Glomerular endothelial cell (primary cell): ENCODE data around the gene RWDD3. TPM values are rescaled to one million over a fixed set of nuclear protein-coding genes. Genes with fewer than 3 reads are reported as not detected.

Source experiments
- DNase-seq: peaks from one replicate; pipeline ENCODE4 v3.0.0-alpha.2; 2011; ENCODE audit warnings: low read depth, low spot score; ENCODE audit errors: extremely low read depth
- total RNA-seq: library from RNA; depleted of rRNA; stranded (reverse); fragments of >200 nt; gene quantifications from 2 replicates; pipeline ENCODE4 v1.2.3, GENCODE V29; 2015

RWDD3 gene
- total RNA-seq, 1 donor from 2014 or later: 16.6 TPM

DNA sequence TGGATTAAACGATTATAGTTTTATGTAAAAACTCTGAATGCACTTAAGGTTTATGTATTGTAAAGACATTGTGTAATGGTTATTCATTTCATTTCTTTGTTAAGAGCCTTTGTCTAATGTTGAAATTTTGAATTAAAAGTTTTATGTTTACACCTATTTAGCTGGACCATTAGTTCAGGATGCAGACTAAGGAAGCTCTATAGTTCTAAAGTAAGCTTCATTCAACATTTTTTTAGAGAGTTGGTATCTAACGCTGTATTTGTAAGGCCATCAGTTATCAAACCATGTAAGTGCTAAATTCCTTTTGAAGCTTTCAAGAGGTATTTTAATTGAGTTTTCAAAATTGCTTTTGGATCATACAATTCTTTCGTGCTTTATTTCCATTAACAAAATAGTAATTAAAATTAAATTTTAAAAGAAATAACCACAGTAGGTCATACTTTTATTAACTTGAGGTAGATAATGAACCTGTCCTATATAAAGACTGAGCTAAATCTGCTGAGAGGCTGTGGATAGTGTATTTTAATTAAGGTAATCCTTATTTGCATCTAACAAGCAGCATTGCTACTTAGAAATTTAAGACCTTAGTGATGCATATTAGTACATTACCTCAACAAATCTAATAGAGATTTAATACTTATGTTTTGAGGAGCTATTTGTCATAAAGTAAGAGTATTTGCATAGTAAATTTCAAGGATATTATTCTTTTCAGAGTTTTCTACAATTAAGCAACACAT, 47.9 kb downstream of the RWDD3 start:
- DNase-seq: no peak

DNA sequence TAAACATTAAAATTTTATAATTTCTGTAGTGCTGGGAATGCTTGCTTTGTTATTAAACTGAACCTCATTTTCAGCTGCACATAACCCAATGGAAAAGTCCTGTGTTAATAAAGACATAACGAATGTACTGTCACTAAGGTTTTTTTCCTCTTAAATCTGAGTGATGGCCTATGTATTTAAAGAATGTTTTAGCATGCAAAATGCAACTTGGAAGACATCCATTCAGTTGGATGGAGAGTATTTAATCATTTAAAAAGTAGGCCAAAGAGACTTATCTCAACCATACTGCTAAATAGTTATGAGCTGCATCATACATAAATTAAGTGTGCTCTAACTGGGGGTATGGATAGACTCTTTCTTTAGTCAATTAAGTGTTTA, 48.5 kb downstream of the RWDD3 start:
- DNase-seq: no peak

DNA sequence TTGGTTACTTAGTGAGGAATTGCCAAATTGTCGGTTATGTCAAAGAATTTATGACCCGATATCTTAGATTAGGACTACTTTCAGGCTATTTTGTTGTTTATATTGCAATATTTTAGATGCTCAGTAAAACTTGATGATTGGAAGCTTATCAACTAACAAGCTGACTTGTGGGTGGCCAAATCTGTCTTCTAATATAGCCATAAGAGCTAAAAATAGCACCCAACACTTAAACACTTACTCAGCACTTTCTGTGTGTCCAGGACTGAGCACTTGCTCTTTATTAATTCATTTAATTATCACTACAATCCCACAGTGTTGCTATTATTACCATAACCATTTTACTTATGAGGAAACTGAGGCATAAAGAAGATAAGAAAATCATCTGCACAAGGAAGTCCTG, 50.4 kb downstream of the RWDD3 start:
- DNase-seq: no peak

DNA sequence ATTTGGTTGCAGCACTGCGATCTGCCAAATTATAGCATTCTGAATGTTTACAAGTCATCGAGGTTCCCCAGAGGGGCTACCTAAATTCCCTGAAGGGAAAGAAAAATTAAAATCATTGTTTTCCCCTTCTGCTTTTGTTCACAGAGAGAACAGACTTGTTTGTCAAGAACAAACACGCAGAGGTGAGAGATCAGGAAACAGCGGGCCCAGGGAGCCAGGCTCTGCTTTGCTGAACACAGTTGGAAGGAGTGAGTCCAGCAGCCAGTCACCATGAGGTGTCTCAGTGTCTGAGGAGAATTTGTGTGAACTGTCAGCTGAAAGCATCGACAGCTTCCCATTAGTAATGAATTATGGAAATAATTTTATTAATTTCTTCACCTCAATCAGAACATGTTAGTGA, 52.5 kb downstream of the RWDD3 start:
- DNase-seq: no peak

DNA sequence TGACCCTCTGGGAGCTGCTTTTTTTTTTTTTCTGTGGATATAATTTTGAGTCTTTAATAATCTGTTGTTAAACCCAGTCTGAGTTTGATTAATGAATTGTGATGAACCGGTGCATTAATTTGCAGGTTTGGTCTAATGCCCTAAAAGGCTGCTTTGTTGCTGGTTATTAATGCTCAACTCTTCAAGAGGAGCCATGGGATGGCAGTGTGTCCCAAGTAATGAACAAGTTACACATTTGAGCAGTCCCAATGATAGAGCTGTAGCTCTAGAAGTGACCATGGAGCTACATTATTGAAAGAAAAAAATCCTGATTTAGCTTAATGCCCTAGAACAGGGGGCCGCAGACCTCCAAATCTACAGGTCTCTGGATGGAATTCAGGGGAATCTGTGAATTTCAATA, 53.1 kb downstream of the RWDD3 start:
- no peak for DNase-seq

DNA sequence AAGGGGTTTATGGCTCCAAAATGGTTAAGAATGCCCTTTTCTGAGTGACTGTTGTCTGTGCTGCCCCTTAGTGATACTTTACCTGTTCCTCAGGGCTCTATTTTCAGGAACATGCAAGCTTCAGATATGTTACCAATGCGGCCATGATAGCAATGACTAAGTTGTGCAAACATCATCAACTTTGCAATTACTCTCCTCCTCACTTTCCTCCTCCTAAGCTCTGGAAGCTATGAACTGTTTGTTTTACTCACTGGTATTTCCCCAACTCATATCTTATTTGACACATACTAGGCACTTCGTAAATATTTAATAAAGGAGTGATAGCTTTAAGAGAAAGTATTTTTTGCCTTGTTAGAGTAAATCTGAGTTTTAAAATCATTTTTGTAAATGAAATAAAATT, 53.8 kb downstream of the RWDD3 start:
- no peak for DNase-seq

Other genes with a start within 250 kb of the RWDD3 start
- gene ALG14, start 161.3 kb upstream of the RWDD3 start, total RNA-seq: 0.47 and 0.73 TPM in 2 replicates
- gene TLCD4, start 116.9 kb upstream of the RWDD3 start, total RNA-seq: 0.05 TPM in 1 of 2 replicates, not detected in the other